GM23338 (cell line): ENCODE results near the gene TRAPPC2.

ENCODE experiments used
- EZH2 ChIP-seq: fragments of 200-600 bp; sonication (generic); IDR thresholded peaks from one replicate; pipeline ENCODE4 v1.8.0; 2017; ENCODE audit warnings: antibody characterized with exemption, mild to moderate bottlenecking, low read depth; ENCODE audit not compliant: unreplicated experiment
- EZH2phosphoT487 ChIP-seq: fragments of 200-600 bp; sonication (generic); IDR thresholded peaks from one replicate; pipeline ENCODE4 v1.8.1; 2018; ENCODE audit warnings: antibody characterized with exemption; ENCODE audit not compliant: unreplicated experiment
- POLR2AphosphoS5 ChIP-seq: IDR thresholded peaks from 2 replicates; pipeline ENCODE4 v1.6.1; 2016; ENCODE audit warnings: antibody characterized with exemption, low read depth
- TF ChIP-seq, protein P1 (sequence below), 2 experiments: fragments of 200-600 bp in 1 of 2; sonication (generic) in 1 of 2; conservative IDR thresholded peaks; 2 replicates each; pipeline versions ENCODE4 v1.5.1 to v1.6.1; 2016 to 2017; ENCODE audit warnings: antibody characterized with exemption in 2 of 2, low read depth in 2 of 2, mild to moderate bottlenecking in 2 of 2, moderate library complexity in 1 of 2
- TF ChIP-seq, protein P2 (sequence below): IDR thresholded peaks from one replicate; pipeline ENCODE4 v1.6.1; 2018; ENCODE audit warnings: antibody characterized with exemption; ENCODE audit not compliant: unreplicated experiment

GRCh38 chrX:13670197-13670596 is 64.2 kb downstream of the TRAPPC2 start:
- TF ChIP-seq EZH2: no peak
- TF ChIP-seq, protein P1, sequence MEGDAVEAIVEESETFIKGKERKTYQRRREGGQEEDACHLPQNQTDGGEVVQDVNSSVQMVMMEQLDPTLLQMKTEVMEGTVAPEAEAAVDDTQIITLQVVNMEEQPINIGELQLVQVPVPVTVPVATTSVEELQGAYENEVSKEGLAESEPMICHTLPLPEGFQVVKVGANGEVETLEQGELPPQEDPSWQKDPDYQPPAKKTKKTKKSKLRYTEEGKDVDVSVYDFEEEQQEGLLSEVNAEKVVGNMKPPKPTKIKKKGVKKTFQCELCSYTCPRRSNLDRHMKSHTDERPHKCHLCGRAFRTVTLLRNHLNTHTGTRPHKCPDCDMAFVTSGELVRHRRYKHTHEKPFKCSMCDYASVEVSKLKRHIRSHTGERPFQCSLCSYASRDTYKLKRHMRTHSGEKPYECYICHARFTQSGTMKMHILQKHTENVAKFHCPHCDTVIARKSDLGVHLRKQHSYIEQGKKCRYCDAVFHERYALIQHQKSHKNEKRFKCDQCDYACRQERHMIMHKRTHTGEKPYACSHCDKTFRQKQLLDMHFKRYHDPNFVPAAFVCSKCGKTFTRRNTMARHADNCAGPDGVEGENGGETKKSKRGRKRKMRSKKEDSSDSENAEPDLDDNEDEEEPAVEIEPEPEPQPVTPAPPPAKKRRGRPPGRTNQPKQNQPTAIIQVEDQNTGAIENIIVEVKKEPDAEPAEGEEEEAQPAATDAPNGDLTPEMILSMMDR (conservative IDR thresholded peaks at IDR 0.05; ENCODE audit: low read depth in 2 of 2): no peak
- TF ChIP-seq, protein P2, sequence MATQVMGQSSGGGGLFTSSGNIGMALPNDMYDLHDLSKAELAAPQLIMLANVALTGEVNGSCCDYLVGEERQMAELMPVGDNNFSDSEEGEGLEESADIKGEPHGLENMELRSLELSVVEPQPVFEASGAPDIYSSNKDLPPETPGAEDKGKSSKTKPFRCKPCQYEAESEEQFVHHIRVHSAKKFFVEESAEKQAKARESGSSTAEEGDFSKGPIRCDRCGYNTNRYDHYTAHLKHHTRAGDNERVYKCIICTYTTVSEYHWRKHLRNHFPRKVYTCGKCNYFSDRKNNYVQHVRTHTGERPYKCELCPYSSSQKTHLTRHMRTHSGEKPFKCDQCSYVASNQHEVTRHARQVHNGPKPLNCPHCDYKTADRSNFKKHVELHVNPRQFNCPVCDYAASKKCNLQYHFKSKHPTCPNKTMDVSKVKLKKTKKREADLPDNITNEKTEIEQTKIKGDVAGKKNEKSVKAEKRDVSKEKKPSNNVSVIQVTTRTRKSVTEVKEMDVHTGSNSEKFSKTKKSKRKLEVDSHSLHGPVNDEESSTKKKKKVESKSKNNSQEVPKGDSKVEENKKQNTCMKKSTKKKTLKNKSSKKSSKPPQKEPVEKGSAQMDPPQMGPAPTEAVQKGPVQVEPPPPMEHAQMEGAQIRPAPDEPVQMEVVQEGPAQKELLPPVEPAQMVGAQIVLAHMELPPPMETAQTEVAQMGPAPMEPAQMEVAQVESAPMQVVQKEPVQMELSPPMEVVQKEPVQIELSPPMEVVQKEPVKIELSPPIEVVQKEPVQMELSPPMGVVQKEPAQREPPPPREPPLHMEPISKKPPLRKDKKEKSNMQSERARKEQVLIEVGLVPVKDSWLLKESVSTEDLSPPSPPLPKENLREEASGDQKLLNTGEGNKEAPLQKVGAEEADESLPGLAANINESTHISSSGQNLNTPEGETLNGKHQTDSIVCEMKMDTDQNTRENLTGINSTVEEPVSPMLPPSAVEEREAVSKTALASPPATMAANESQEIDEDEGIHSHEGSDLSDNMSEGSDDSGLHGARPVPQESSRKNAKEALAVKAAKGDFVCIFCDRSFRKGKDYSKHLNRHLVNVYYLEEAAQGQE: no peak
- no peak for TF ChIP-seq POLR2AphosphoS5
- no peak for TF ChIP-seq EZH2phosphoT487
